ENCODE results near the gene STXBP5. TPM values are rescaled to one million over a fixed set of nuclear protein-coding genes. Genes with fewer than 3 reads are reported as not detected.

Gene STXBP5
- total RNA-seq, 2 experiments from 2014 or later, result 17.6 to 17.7 TPM

DNA sequence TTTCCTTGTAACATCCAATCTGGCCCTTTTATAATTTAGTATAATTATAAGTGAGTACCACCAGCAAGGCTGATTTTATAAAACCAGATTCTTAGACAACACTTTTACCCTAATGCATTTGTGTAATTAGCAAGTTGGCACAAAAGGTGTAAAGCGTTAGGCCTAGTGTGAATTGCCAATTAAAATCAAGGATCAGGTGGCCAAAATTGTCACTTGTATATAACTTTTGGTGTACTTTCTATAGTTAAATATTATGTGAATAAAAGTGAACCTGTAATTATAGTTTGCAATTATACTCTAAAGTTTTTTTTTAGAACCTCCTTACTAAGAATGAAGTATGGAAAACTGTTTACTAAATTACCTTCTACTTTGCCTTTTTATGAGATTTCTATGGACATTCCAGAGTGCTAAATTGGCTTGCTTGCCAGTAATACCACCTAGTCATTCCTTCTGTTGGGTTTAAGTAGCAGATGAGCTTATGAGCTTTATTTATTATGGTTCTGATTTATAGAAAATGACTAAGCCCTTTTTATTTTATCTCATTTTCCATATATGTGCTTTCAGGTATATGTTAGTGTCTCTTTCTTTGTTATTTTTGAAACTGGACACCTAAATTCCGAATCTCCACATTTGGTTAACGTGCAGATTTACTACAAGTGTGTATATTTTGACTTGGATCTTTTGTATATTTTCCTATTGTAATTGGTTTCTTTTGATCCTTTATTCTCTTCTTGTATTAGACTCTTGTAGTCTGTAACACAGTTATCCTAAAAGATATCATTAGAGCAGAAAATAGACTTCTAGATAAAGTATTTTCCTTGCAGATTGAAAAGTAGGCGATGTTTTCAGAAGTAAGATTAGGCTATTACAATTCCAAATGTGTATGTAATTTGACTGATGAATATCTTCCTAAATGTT lies 3.9 kb downstream of the STXBP5 start:
- DNase-seq, result no peak
- H3K27me3 Mint-ChIP-seq, result no peaks in the 10 kb centered on the region
- peaks cover 11% of the 10 kb centered on the region for H3K36me3 Mint-ChIP-seq (ENCODE audit: low read depth)
- H3K27ac Mint-ChIP-seq, result no peak overlapping the region
- POLR2A ChIA-PET, result no interaction called here
- CTCF ChIA-PET, result no interaction called here
- H3K4me1 Mint-ChIP-seq, result peaks cover 26% of the 10 kb centered on the region
- no peaks in the 10 kb centered on the region for H3K9me3 Mint-ChIP-seq
- no peak overlapping the region for H3K4me3 Mint-ChIP-seq

DNA sequence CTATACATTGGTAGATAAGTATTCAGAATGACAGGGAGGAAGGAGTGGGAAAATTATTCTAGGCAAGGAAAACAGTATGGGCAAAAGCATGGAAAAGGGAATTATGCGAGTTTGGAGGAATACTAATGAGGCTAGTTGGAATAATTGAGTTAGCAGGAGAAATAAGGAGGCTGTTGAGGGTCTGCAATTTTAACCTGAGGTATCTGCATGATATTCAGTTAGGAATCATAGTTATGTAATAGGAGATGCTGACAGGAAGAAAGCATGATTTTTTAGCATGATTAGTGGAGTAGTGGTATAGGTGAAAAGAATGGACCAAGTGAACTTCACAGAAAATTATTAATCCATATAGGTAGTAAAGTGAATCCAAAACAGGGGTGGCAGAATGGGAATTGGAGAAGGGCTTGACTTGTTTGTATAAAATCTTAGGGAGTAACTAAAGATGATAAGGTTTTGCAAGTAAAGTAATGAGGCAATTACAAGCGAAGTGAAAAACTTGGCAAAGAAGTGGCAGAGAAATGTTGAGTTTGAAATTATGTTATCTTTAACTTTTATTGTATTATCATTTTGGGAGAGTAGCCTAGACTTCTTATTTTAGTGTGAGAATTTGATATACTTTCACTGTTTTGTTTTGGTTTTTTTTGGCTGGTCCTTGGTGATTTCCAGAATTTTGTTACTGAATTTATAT lies 5.7 kb downstream of the STXBP5 start:
- H3K9me3 Mint-ChIP-seq, result no peaks in the 10 kb centered on the region
- H3K4me3 Mint-ChIP-seq, result no peak overlapping the region
- no peak for DNase-seq
- peaks cover 11% of the 10 kb centered on the region for H3K36me3 Mint-ChIP-seq (ENCODE audit: low read depth)
- POLR2A ChIA-PET, result no interaction called here
- CTCF ChIA-PET, result no interaction called here
- H3K27ac Mint-ChIP-seq, result no peak overlapping the region
- H3K27me3 Mint-ChIP-seq, result no peaks in the 10 kb centered on the region
- H3K4me1 Mint-ChIP-seq, result peaks cover 23% of the 10 kb centered on the region

DNA sequence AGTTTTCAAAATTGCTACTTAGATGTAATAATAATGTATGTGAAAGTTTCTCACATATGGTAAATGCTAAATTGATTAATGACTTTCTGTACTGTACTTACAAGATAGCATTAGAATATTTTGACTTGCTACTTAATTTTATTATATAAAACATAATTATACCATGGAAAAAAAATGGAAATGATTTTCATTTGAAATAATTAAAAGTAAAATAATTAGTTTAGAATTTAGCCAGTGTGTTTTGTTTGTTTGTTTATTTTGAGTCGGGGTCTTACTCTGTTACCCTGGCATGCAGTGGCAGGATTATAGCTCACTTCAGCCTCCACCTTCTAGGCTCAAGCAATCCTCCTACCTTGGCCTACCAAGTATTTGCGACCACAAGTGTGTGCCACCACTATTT lies 7.1 kb downstream of the STXBP5 start:
- peaks cover 11% of the 10 kb centered on the region for H3K36me3 Mint-ChIP-seq (ENCODE audit: low read depth)
- no peaks in the 10 kb centered on the region for H3K27me3 Mint-ChIP-seq
- H3K4me1 Mint-ChIP-seq, result peaks cover 15% of the 10 kb centered on the region
- H3K4me3 Mint-ChIP-seq, result no peak overlapping the region
- no peaks in the 10 kb centered on the region for H3K9me3 Mint-ChIP-seq
- no peak for DNase-seq
- ChIA-PET POLR2A (no interaction called here), CTCF (no interaction called here)
- H3K27ac Mint-ChIP-seq, result no peak overlapping the region

DNA sequence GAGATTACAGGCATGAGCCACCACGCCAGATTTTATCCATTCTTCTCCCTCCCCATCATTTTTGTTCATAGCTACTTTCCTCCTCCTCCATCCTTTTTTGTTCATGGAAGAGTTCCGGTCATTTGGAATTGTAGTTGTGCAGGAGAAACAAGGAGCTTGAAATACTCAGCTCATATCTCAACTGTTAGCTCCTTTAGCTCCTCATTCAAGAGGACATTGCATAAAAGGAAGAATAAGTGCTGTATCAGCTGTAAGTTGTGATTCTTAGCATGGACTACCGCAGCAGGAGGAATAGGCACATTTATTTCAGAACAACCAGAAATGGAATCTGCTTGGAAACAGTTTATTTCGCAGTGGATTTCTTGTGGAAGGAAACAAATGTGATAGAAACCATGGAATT lies 7.6 kb downstream of the STXBP5 start:
- H3K27me3 Mint-ChIP-seq, result no peaks in the 10 kb centered on the region
- no peaks in the 10 kb centered on the region for H3K9me3 Mint-ChIP-seq
- no peak for DNase-seq
- no peak overlapping the region for H3K4me3 Mint-ChIP-seq
- peaks cover 12% of the 10 kb centered on the region for H3K4me1 Mint-ChIP-seq
- ChIA-PET POLR2A (no interaction called here), CTCF (no interaction called here)
- H3K36me3 Mint-ChIP-seq (ENCODE audit: low read depth), result peaks cover 11% of the 10 kb centered on the region
- no peak overlapping the region for H3K27ac Mint-ChIP-seq

DNA sequence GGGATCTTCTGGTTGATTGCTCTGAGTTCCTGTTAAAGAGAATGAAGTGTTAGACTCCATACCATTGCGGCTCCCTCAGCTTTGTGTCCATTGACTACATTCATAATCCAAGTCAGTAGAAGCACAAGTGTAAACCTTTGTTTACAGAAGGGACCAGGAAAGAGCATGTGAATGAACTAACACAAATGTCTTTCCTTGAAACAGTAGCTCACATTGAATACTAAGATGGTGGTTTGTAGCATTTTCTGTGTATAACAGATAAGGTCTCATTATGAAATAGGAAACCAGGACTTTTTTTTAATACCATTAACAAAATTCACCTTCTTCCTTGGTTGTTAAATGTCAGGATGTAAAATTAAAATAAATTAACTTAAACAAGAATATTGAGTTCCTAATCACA lies 8.4 kb downstream of the STXBP5 start:
- ChIA-PET CTCF (interaction anchor here (0.6 kb wide), 1 partner anchor 1301 kb away, joined by 5 read pairs; no protein-coding TSS in a partner anchor), POLR2A (no interaction called here)
- Mint-ChIP-seq H3K27me3 (no peaks in the 10 kb centered on the region), H3K27ac (no peak overlapping the region), H3K9me3 (no peaks in the 10 kb centered on the region), H3K4me3 (no peak overlapping the region), H3K36me3 (ENCODE audit: low read depth) (peaks cover 10% of the 10 kb centered on the region), H3K4me1 (peaks cover 5% of the 10 kb centered on the region)
- no peak for DNase-seq

DNA sequence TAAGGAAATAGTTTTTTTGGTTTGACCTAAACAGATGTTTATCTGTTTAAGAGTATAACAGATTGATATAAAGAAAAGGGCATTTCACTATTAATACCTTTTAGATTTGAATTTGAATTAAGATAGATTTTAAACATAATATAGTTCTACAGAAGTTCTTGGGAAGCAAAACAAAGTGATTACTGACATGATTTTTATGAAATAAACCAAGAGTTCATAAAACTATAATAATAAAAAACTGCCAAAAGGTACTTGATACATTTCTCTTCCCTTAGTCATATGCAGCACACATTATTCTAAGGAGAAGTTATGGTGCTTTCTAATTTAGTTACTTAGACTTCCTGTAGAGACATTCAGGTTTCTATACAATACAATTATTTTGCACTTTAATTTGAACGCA lies 9.6 kb downstream of the STXBP5 start:
- Mint-ChIP-seq H3K4me1 (peaks cover 5% of the 10 kb centered on the region), H3K4me3 (no peak overlapping the region), H3K27me3 (no peaks in the 10 kb centered on the region), H3K9me3 (no peaks in the 10 kb centered on the region), H3K36me3 (ENCODE audit: low read depth) (peaks cover 13% of the 10 kb centered on the region), H3K27ac (no peak overlapping the region)
- POLR2A ChIA-PET, result no interaction called here
- CTCF ChIA-PET, result no interaction called here
- DNase-seq, result no peak

DNA sequence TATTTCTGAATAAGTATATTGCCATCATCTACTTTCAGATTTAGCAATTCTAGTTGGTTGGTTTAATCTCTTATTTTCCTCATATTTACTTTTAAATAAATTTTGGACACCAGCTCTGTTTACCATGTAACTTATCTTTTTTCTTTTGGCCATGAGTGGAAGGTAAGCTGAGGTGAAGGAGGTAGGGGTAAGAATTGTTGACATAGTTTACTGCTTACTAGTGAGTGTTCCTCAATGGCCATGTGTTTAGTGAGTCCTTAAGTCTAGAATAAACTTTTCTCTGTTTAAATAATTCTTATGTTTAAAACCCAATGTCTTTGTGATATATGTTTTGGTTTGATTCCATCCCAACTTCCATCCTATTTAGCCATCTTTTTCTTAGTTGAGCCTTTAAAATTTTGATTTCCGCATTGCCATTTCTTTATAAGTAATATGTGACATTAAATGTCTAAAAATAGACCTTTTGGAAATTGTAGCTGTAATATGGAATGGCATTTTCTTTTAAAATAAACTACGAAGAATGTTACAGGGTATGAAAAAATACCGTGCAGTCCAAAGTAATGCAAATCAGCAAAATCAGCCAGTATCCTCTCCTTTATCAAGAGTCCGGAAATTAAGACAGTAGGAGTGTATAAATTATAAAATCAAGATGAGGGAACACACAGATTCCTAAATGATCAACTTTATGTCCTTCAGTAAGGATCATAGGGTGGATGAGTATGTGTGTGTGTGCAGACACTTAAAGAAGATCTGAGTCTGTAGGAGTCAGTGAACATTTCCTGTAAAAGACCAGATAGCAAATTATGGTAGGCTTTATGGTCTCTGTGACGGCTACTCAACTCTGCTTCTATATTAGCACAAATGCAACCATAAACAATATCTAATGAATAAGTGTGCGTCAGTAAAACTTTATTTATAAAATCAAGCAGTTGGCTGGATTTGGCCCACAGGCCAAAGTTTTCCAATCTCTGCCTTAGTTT lies 10.3 kb downstream of the STXBP5 start:
- H3K9me3 Mint-ChIP-seq, result no peaks in the 10 kb centered on the region
- no peak overlapping the region for H3K4me3 Mint-ChIP-seq
- no peaks in the 10 kb centered on the region for H3K27me3 Mint-ChIP-seq
- H3K27ac Mint-ChIP-seq, result no peak overlapping the region
- peaks cover 20% of the 10 kb centered on the region for H3K36me3 Mint-ChIP-seq (ENCODE audit: low read depth)
- peaks cover 10% of the 10 kb centered on the region for H3K4me1 Mint-ChIP-seq
- POLR2A ChIA-PET, result no interaction called here
- DNase-seq, result no peak
- CTCF ChIA-PET, result no interaction called here

DNA sequence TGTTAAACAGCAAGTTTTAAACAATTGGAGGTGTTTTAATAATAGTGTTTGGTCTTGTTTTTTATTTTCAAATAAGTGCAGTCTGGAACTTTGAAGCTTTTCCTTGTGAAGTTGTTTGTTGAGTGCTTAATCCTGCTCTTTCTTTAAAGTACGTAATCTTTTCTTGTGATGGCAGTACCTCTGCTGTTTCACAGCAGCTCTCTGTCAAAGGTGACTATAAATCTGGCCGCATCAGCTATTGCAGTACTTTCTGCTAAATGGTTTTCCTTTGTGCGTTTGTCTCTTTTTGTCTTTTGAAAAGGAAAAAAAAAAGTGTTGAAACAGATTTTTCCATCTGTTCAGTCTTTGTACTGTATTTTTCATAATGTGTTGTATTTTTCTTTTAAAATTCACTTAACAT lies 12.7 kb downstream of the STXBP5 start:
- no peak for DNase-seq
- Mint-ChIP-seq H3K9me3 (no peaks in the 10 kb centered on the region), H3K27ac (no peak overlapping the region), H3K4me1 (peaks cover 16% of the 10 kb centered on the region), H3K27me3 (no peaks in the 10 kb centered on the region), H3K36me3 (ENCODE audit: low read depth) (peaks cover 22% of the 10 kb centered on the region), H3K4me3 (no peak overlapping the region)
- ChIA-PET CTCF (interaction anchor here (1.0 kb wide), 1 partner anchor 14 kb away, joined by 4 read pairs; no protein-coding TSS in a partner anchor), POLR2A (no interaction called here)

DNA sequence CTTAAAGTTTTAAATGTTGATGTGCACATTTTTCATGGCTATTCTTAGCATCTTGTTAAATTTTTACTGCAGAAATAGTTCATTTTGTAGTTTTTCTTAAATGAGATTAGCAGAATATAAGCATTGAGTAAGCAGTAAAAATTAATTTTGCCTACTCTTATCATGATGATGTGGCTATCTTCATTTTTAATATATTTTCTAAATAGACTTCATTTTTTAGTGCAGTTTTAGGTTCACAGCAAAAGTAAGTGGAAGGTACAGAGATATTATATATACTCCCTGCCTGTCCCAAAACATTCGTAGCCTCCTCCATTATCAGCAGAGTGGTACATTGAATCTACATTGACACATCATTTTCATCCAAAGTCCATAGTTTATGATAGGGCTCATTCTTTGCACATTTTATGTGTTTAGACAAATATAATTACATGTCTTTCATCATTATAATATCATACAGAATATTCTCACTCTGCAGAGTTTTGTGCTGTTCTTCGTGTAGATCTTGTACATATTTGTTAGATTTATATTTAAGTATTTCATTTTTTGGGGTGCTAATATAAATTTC lies 13.7 kb downstream of the STXBP5 start:
- Mint-ChIP-seq H3K9me3 (no peaks in the 10 kb centered on the region), H3K27me3 (no peaks in the 10 kb centered on the region), H3K36me3 (ENCODE audit: low read depth) (peaks cover 30% of the 10 kb centered on the region), H3K27ac (no peak overlapping the region), H3K4me3 (no peak overlapping the region), H3K4me1 (peaks cover 14% of the 10 kb centered on the region)
- DNase-seq, result no peak
- POLR2A ChIA-PET, result no interaction called here
- CTCF ChIA-PET, result no interaction called here

DNA sequence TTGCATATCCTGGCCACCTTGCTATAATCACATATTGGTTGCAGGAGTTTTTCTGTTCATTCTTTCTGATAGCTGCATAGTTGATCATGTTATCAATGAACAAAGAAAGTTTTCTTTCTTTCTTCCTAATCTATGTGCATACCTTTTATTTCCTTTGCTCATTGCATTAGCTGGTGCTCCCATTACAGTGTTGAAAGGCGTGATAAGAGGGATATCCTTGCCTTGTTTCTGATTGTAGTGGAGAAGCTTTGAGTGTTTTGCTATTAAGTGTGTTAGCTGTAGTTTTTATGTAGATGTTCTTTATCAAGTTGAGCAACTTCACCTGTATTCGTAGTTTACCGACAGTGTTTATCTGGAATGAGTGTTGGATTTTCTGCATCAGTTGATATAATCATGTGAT lies 14.6 kb downstream of the STXBP5 start:
- Mint-ChIP-seq H3K4me1 (peaks cover 14% of the 10 kb centered on the region), H3K27ac (peak overlapping the region; percentile 9), H3K9me3 (no peaks in the 10 kb centered on the region), H3K27me3 (no peaks in the 10 kb centered on the region), H3K4me3 (no peak overlapping the region), H3K36me3 (ENCODE audit: low read depth) (peaks cover 37% of the 10 kb centered on the region)
- ChIA-PET POLR2A (no interaction called here), CTCF (no interaction called here)
- no peak for DNase-seq

DNA sequence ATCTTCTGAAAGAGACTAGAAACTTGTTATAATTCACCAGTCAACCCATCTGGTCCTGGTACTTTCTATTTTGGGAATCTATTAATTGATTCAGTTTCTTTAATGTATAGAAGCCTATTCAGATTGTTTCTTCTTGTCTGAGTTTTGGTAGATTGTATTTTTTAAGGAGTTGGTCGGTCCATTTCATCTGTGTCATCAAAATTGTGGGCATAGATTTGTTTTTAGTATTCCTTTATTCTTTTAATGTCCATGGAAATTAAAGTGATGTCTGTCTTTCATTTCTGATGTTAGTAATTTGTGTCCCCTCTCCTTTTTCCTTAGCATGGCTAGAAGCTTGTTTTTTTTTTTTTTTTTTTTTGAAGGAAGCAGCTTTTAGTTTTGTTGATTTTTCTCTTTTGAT lies 15.2 kb downstream of the STXBP5 start:
- Mint-ChIP-seq H3K27me3 (no peaks in the 10 kb centered on the region), H3K4me3 (no peak overlapping the region), H3K36me3 (ENCODE audit: low read depth) (peaks cover 38% of the 10 kb centered on the region), H3K9me3 (no peaks in the 10 kb centered on the region), H3K27ac (no peak overlapping the region), H3K4me1 (peaks cover 14% of the 10 kb centered on the region)
- ChIA-PET POLR2A (no interaction called here), CTCF (no interaction called here)
- DNase-seq, result no peak

DNA sequence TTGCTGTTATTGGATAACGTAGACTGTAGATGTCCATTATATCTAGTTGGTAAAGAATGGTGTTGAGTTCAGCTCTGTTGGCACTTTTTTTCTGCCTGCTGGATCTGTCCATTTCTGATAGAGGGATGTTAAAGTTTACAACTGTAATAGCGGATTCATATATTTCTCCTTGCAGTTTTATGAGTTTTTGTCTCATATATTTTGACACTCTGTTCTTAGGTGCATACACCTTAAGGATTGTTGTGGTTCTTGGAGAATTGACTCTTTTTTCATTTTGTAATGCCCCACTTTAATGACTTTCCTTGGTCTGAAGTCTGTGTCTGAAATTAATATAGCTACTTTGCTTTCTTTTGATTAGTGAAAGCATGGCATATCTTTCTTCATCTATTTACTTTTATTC lies 16.1 kb downstream of the STXBP5 start:
- Mint-ChIP-seq H3K36me3 (ENCODE audit: low read depth) (peaks cover 38% of the 10 kb centered on the region), H3K4me1 (peaks cover 14% of the 10 kb centered on the region), H3K4me3 (no peak overlapping the region), H3K27ac (no peak overlapping the region), H3K27me3 (no peaks in the 10 kb centered on the region), H3K9me3 (no peaks in the 10 kb centered on the region)
- ChIA-PET POLR2A (interaction anchor here (0.7 kb wide), 1 partner anchor 24 kb away, joined by 3 read pairs; no protein-coding TSS in a partner anchor), CTCF (no interaction called here)
- DNase-seq, result no peak

Measured in activated CD4-positive, alpha-beta T cell treated with anti-CD3 and anti-CD28 coated beads, Interleukin-2, amount 10 ng/mL, durations not matched to agents 7 days and 5 days (primary cell).